Common myeloid progenitor, CD34-positive (primary cell): ENCODE measurements around the gene MYL10.
A peak's percentile ranks its signal among the peaks of the same experiment; 100 is the strongest.

ENCODE experiments used
- CTCF ChIA-PET: fragments of 350-600 bp; sonication (Branson Sonifier 250); formaldehyde crosslinking; loops from one replicate; lab custom pipeline; 2021; ENCODE audit warnings: antibody characterized with exemption; lab: Charles Lee
- POLR2A ChIA-PET: fragments of 350-600 bp; sonication (Branson Sonifier 250); formaldehyde crosslinking; loops from one replicate; lab custom pipeline; 2021; ENCODE audit warnings: antibody characterized with exemption; lab: Charles Lee
- DNase-seq, 3 donors: peaks; one replicate each; pipeline versions ENCODE4 v3.0.0 to v3.0.0-alpha.2; 2013
- H3K27ac ChIP-seq, 2 experiments: 1 replicate in 1 of 2; 2 replicates in 1 of 2; pipeline ENCODE4 v1.7.0; 2013; ENCODE audit warnings: inconsistent platforms in 2 of 2, low read length in 2 of 2, mild to moderate bottlenecking in 2 of 2, low read depth in 1 of 2, moderate library complexity in 1 of 2; ENCODE audit not compliant: severe bottlenecking in 2 of 2, insufficient read depth in 1 of 2, poor library complexity in 1 of 2
- H3K27me3 ChIP-seq, 5 experiments: replicated peaks in 2 of 5; 1 replicate in 3 of 5; 2 replicates in 2 of 5; pipeline versions ENCODE4 v1.6.1 to v1.7.0; 2013; ENCODE audit warnings: low read length in 4 of 5, mild to moderate bottlenecking in 2 of 5, moderate library complexity in 2 of 5, inconsistent platforms in 1 of 5; ENCODE audit not compliant: insufficient read depth in 5 of 5, control insufficient read depth in 4 of 5
- H3K36me3 ChIP-seq, 4 experiments: 1 replicate in 2 of 4; 2 replicates in 2 of 4; pipeline versions ENCODE4 v1.6.1 to v1.7.0; 2013; ENCODE audit warnings: low read length in 3 of 4, control low read depth in 1 of 4, mild to moderate bottlenecking in 1 of 4; ENCODE audit not compliant: control insufficient read depth in 4 of 4, insufficient read depth in 4 of 4
- H3K4me1 ChIP-seq, 4 experiments: 1 replicate in 3 of 4; 2 replicates in 1 of 4; pipeline versions ENCODE4 v1.6.1 to v1.7.1; 2013; ENCODE audit warnings: low read length in 3 of 4, mild to moderate bottlenecking in 3 of 4, control low read depth in 1 of 4, inconsistent platforms in 1 of 4, moderate library complexity in 1 of 4; ENCODE audit not compliant: control insufficient read depth in 4 of 4, insufficient read depth in 4 of 4; ENCODE audit errors: control extremely low read depth in 1 of 4
- H3K4me3 ChIP-seq, 7 experiments: 1 replicate in 4 of 7; 2 replicates in 3 of 7; pipeline versions ENCODE4 v1.5.1 to v1.7.0; 2013; ENCODE audit warnings: mild to moderate bottlenecking in 7 of 7, low read length in 6 of 7, moderate library complexity in 6 of 7, inconsistent platforms in 2 of 7, low read depth in 2 of 7, control low read depth in 1 of 7; ENCODE audit not compliant: insufficient read depth in 4 of 7, control insufficient read depth in 1 of 7; ENCODE audit errors: extremely low read depth in 1 of 7
- H3K9me3 ChIP-seq, 5 experiments: 1 replicate in 4 of 5; 2 replicates in 1 of 5; pipeline versions ENCODE4 v1.6.1 to v1.7.1; 2013; ENCODE audit warnings: low read length in 4 of 5, mild to moderate bottlenecking in 2 of 5, inconsistent platforms in 1 of 5, low read depth in 1 of 5, moderate library complexity in 1 of 5; ENCODE audit not compliant: control insufficient read depth in 4 of 5, insufficient read depth in 2 of 5; ENCODE audit errors: control extremely low read depth in 1 of 5
- WGBS: methylation state at CpG from one replicate; pipeline ENCODE4 v1.1.5; 2013; ENCODE audit not compliant: insufficient coverage; 5-methylcytosine and 5-hydroxymethylcytosine counted together

The MYL10 gene

DNA sequence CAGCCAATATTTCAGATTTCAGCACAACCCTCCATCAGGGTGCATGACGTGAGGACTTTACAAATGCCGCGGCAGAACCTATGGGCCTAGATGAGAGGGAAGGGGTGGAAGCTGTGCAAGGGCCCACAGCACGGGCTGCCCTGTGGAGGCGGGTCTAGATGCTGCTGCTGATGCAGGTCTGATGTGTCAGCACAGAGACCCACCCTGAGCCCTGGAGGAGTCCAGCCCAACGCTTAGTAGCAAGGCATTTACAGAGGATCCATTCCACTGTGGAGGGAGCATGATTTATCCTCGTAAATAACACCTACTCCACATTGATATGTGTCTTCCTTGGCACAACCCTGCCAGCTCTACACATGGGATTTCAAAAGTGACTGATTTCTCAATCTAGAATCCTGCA is 48.5 kb downstream of the MYL10 start:
- CTCF ChIA-PET = no interaction called here
- POLR2A ChIA-PET = no interaction called here
- Histone ChIP-seq H3K27ac (no peak overlapping the region), H3K27me3 (no peaks in the 10 kb centered on the region), H3K4me1 (peaks cover 0 to 6% (median 1%) of the 10 kb centered on the region in 4 experiments), H3K4me3 (no peak overlapping the region), H3K36me3 (no peaks in the 10 kb centered on the region), H3K9me3 (peaks cover 0 to 6% (median 0%) of the 10 kb centered on the region in 5 experiments)
- DNase-seq = no peak
- 99% methylated on average over 7 of the region's 7 CpGs for WGBS

DNA sequence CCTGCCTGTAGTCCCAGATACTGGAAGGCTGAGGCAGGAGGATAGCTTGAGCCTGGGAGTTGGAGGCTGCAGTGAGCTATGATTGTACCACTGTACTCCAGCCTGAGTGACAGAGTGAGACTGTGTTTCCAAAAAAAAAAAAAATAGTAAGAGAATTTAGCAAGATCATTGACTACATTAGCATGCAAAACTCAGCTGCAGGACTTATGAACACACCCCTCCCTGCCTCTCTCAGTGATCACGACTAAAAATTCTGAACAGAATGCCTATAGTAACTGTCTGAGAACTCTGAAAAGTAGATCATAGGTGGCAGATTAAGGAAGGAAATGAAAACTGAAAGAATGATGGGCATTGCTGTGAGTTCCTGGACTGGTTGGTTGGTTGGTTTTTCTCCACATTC is 50.5 kb downstream of the MYL10 start:
- Histone ChIP-seq H3K27ac (no peak overlapping the region), H3K4me1 (peaks cover 0 to 11% (median 4%) of the 10 kb centered on the region in 4 experiments), H3K9me3 (peaks cover 0 to 6% (median under 1%) of the 10 kb centered on the region in 5 experiments), H3K4me3 (no peak overlapping the region), H3K36me3 (no peaks in the 10 kb centered on the region), H3K27me3 (no peaks in the 10 kb centered on the region)
- DNase-seq = peak in 2 of 3 donors; percentile 53
- CTCF ChIA-PET = interaction anchor here (1.2 kb wide), 1 partner anchor 11 kb away, joined by 3 read pairs; no protein-coding TSS in a partner anchor
- POLR2A ChIA-PET = interaction anchor here (0.6 kb wide), 1 partner anchor 9 kb away, joined by 3 read pairs; no protein-coding TSS in a partner anchor
- no CpG with 5 or more reads among the region's 1 CpG for WGBS

DNA sequence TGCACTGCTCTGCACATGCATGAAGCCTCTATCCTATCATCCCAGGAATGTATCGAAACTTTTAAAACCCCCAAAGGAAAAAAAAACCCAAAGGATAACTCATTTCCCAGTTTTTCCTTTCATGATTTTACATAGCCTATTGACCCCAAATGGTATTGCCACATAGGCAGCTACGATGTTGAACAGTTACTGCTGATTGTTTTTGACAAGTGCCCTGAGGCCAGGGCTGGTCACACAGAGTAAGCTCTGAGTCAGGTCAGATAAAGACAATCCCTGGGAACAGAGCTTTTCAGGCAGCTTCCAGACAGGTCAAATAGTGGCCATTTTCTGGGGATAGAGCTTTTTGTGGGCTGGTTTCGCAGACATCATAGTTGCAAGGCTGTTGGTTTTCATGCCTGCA is 52.1 kb downstream of the MYL10 start:
- H3K27ac ChIP-seq = no peak overlapping the region
- ChIA-PET CTCF (interaction anchor here (0.6 kb wide), 1 partner anchor 28 kb away, joined by 3 read pairs; no protein-coding TSS in a partner anchor), POLR2A (no interaction called here)
- WGBS = 88% methylated on average over 2 of the region's 3 CpGs
- H3K27me3 ChIP-seq = no peaks in the 10 kb centered on the region
- H3K4me1 ChIP-seq = peaks cover 0 to 11% (median 4%) of the 10 kb centered on the region in 4 experiments
- DNase-seq = no peak
- no peaks in the 10 kb centered on the region for H3K36me3 ChIP-seq
- H3K9me3 ChIP-seq = peaks cover 0 to 13% (median 2%) of the 10 kb centered on the region in 5 experiments
- no peak overlapping the region for H3K4me3 ChIP-seq

DNA sequence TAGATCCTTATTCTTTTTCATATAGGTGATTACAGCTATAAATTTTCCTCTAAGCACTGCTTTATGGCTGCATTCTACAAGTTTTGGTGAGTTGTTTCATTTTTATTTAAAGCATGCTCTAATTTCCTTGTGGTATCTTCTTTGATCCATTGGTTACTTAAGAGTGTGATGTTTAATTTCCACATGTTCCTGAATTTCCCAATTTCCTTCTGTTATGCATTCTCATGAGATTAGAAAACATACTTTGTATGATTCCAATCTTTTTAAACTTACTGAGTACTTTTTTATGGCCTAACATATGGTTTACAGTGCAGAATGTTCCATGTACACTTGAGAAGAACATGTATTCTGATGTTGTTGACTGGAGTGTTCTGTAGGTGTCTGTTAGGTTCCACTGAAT is 53.4 kb downstream of the MYL10 start:
- Histone ChIP-seq H3K9me3 (peaks cover 0 to 22% (median 2%) of the 10 kb centered on the region in 5 experiments), H3K27ac (no peak overlapping the region), H3K4me3 (no peak overlapping the region), H3K36me3 (no peaks in the 10 kb centered on the region), H3K4me1 (peaks cover 0 to 11% (median 4%) of the 10 kb centered on the region in 4 experiments), H3K27me3 (no peaks in the 10 kb centered on the region)
- ChIA-PET CTCF (interaction anchor here (0.6 to 1.2 kb wide), 3 partner anchors 14 to 190 kb away, joined by 3 read pairs; no protein-coding TSS in a partner anchor), POLR2A (no interaction called here)
- DNase-seq = no peak

DNA sequence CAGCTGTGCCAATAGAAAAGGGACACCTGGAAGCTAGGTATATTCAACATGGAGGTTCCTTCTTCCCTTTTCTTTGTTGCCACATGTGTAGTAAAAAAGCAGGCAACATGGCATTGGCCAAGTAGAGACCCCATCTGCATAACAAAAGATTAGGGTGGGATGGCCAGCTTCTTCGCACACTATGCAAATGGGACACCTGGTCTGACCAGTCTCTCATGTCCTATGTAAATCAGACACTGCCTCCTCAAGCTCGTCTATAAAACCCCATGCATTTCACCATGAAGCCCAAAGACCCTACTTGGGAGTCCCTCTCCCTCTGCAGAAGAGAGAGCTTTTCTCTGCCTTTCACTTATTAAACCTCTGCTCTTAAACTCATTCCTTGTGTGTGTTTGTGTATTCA is 53.9 kb downstream of the MYL10 start:
- H3K27me3 ChIP-seq = no peaks in the 10 kb centered on the region
- no peaks in the 10 kb centered on the region for H3K36me3 ChIP-seq
- 83% methylated on average over 2 of the region's 2 CpGs for WGBS
- no peak overlapping the region for H3K4me3 ChIP-seq
- POLR2A ChIA-PET = no interaction called here
- H3K9me3 ChIP-seq = peaks cover 0 to 22% (median 2%) of the 10 kb centered on the region in 5 experiments
- no peak for DNase-seq
- CTCF ChIA-PET = interaction anchor here (0.6 to 1.2 kb wide), 3 partner anchors 14 to 191 kb away, joined by 3 read pairs; no protein-coding TSS in a partner anchor
- peaks cover 0 to 11% (median 4%) of the 10 kb centered on the region in 4 experiments for H3K4me1 ChIP-seq
- H3K27ac ChIP-seq = no peak overlapping the region

DNA sequence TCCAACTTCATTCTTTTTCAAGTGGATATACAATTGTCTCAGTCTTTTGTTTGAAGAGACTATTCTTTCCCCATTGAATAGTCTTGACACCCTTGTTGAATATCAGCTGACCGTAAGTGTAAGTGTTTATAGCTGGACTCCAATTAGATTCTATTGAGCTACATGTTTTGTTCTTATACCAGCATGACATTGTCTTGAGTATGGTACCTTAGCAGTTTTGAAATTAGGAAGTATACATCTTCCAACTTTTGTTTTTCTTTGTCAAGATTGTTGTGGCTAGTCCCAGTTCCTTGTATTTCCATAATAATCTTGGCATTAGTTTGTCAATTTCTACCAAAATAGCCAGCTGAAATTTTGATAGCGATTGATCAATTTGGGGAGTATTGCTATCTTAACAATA is 56.9 kb downstream of the MYL10 start:
- Histone ChIP-seq H3K27me3 (no peaks in the 10 kb centered on the region), H3K9me3 (peaks cover 0 to 21% (median 2%) of the 10 kb centered on the region in 5 experiments), H3K36me3 (no peaks in the 10 kb centered on the region), H3K27ac (no peak overlapping the region), H3K4me3 (no peak overlapping the region), H3K4me1 (peaks cover 0 to 5% (median 3%) of the 10 kb centered on the region in 4 experiments)
- no CpG with 5 or more reads among the region's 2 CpGs for WGBS
- ChIA-PET POLR2A (no interaction called here), CTCF (interaction anchor here (1.1 to 1.2 kb wide), 2 partner anchors 12 to 31 kb away, joined by 3 read pairs; no protein-coding TSS in a partner anchor)
- DNase-seq = no peak

DNA sequence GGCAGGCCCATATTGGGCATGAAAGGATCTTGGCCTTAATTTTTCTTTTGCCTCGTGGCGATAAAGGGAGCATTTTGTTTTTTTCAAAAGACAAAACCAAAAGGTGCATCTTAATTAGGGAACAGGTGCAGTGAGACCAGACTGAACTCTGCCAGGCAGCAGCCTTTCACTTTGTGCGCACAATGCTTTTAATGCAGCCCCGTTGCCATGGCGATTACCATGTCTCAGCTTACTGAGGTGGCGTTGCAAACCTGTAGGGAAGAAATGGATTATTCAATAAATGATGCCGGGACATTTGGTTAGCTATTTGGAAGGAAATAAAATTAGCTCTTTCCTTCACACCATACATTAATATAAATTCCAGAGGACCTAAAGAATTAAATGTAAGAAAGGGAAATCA is 61.9 kb downstream of the MYL10 start:
- H3K4me3 ChIP-seq = no peak overlapping the region
- no peaks in the 10 kb centered on the region for H3K27me3 ChIP-seq
- POLR2A ChIA-PET = no interaction called here
- no peaks in the 10 kb centered on the region for H3K36me3 ChIP-seq
- CTCF ChIA-PET = interaction anchor here (1.1 to 1.4 kb wide), 3 partner anchors 11 to 36 kb away, joined by 3 read pairs; no protein-coding TSS in a partner anchor
- 98% methylated on average over 6 of the region's 7 CpGs for WGBS
- H3K27ac ChIP-seq = no peak overlapping the region
- H3K9me3 ChIP-seq = peaks cover 0 to 11% (median 2%) of the 10 kb centered on the region in 5 experiments
- peak in 1 of 3 donors; percentile 54 for DNase-seq
- H3K4me1 ChIP-seq = peaks cover 0 to 23% (median 19%) of the 10 kb centered on the region in 4 experiments
